ENCODE measurements around the gene ZNF771.

DNA sequence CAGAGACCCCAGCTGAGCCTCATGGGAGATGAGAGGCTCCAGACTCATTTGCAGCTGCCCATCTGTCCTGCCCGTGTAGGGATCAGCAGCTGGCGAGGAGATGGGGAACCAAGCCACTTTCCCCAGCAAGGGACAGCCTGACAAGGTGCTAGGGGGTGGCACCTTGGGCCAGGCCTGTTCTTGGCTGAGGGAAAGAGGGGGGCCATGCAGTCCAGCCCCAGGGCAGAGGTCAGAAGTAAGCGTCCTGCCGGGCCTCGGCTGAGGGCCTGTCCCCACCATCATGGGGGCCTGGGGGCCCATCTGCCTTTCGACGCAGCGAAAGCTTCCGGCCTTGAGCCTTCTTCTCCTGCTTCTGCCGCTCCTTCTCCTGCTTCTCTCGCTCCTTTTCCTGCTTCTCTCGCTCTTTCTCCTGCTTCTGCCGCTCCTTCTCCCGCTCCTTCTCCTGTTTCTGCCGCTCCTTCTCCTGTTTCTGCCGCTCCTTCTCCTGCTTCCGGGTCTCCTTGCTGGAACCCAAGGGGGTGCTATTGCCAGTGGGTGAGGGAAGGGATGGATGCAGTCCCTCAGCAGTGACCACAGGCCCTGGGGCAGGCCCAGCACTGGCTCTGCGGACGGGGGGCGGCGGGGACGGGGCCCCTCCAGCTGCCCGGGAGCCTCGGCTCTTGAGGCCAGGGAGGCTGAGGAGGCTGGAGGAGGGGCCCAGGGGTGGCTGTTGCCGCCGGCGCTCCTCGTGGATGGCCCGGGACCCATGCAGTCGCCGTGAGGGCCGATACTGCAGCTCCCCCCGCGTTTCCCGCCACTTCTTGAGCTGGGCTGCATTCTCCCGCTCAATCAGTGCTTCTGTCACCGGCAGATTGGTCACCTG, 49.5 kb upstream of the ZNF771 start:
- TF ChIP-seq, protein P1, sequence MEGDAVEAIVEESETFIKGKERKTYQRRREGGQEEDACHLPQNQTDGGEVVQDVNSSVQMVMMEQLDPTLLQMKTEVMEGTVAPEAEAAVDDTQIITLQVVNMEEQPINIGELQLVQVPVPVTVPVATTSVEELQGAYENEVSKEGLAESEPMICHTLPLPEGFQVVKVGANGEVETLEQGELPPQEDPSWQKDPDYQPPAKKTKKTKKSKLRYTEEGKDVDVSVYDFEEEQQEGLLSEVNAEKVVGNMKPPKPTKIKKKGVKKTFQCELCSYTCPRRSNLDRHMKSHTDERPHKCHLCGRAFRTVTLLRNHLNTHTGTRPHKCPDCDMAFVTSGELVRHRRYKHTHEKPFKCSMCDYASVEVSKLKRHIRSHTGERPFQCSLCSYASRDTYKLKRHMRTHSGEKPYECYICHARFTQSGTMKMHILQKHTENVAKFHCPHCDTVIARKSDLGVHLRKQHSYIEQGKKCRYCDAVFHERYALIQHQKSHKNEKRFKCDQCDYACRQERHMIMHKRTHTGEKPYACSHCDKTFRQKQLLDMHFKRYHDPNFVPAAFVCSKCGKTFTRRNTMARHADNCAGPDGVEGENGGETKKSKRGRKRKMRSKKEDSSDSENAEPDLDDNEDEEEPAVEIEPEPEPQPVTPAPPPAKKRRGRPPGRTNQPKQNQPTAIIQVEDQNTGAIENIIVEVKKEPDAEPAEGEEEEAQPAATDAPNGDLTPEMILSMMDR (IDR thresholded peaks at IDR 0.05) = no peak
- TF ChIP-seq POLR2A (IDR thresholded peaks at IDR 0.05) (no peak), POLR2AphosphoS5 (IDR thresholded peaks at IDR 0.05) (no peak)
